HG03571 (cell line): ENCODE measurements around the gene SLC25A28.

ENCODE experiments used
- ATAC-seq: cut with Tn5 transposase; IDR thresholded peaks from one replicate; pipeline ENCODE4 v1.9.1; 2021; ENCODE audit not compliant: unreplicated experiment

Gene SLC25A28

DNA sequence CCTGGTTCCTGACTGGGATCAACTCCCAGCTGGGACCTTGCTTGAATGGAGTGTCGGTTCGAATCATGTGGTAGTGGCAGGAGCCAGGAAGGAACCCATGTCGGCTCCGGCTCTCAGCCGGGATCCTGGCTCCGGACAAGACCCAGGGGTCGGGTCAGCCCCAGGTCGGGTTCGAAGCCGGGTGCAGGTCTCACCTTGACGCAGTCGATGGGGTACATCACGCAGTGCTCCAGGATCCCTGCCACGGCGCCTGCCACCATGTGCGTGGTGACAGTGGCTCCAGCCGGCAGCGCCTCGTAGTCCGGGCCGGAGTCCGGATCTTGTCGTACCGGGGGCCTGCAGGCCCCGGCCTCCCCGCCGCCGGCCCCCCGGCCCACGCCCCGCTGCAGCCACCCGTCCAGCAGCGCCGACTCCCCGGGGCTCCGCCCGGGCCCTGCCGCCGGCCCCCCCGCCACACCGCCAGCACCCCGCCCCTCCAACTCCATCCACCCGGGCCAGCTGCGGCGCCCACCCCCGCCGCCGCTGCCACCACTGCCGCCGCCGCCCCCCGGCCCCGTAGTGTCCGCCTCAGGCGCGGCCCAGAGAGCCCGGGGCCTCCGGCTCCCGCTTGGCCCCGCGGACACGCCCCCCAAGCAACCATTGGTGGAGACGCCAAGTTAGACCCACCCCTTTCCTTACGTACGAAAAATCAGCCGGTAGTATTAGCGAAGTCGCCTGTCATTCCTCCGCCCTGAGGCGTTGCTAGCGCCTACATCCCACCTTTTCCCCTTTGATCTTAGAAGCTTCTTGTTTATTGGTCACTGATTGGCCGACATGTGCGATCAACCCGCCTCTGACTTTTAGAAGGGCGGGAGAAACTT, at the start of gene SLC25A28:
SLC25A28 (minus strand) TSS at position 589 of the 860 bp plus-strand sequence; CDS start at position 485, 104 bp downstream.
- peak; percentile 83 for ATAC-seq

DNA sequence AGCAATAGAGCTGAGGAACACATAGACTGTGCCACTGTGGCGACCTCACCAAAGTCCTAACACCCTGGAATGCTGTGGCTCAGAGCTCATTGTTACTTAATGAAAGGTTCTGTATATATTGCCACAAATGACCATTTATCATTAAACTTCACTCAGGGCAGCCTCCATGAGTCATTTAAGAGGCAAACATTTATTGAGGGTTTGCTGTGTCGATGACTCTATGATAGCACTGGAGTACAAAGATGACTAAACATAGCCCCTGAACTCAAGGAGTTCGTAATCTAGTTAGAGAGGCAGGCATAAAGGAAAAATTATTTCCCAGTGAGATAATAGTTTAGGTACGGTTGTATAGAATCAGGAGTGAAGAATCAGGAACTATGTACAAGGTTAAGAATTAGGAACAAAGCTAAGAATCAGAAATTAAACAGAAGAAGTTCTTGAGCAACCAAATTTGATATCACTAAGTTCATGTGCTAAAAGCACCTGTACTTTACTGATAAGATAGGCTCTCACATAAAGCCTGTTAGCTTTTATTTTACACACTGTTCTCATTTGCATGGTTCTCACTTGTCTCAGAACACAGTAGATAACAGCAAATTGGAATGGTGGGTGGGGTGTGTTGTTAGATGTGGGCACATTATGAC, 47.0 kb upstream of the SLC25A28 start:
- ATAC-seq: no peak

GRCh38 chr10:99665304-99665703, 45.1 kb upstream of the SLC25A28 start:
- ATAC-seq: no peak

DNA sequence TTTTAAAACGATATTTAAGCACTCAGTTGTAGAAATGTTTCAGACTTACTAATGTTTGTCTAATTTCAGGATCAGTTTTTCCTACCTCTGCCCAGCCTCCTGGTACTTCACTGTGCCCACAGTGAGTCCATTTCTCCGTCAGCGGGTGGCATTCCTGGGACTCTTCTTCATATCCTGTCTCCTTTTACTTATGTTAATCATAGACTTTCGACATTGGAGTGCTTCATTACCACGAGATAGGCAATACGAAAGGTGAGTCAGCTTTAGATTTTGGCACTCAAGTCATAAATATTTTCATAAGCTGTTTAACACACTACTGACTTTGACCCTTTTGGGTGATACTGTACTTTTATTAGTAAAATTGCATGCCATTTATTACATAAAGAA, 41.1 kb upstream of the SLC25A28 start:
- no peak for ATAC-seq

- no peak for ATAC-seq
These were observed 40.6 kb upstream of the SLC25A28 start for GRCh38 chr10:99660662-99661376.

GRCh38 chr10:99659868-99660366, 39.7 kb upstream of the SLC25A28 start:
- no peak for ATAC-seq

DNA sequence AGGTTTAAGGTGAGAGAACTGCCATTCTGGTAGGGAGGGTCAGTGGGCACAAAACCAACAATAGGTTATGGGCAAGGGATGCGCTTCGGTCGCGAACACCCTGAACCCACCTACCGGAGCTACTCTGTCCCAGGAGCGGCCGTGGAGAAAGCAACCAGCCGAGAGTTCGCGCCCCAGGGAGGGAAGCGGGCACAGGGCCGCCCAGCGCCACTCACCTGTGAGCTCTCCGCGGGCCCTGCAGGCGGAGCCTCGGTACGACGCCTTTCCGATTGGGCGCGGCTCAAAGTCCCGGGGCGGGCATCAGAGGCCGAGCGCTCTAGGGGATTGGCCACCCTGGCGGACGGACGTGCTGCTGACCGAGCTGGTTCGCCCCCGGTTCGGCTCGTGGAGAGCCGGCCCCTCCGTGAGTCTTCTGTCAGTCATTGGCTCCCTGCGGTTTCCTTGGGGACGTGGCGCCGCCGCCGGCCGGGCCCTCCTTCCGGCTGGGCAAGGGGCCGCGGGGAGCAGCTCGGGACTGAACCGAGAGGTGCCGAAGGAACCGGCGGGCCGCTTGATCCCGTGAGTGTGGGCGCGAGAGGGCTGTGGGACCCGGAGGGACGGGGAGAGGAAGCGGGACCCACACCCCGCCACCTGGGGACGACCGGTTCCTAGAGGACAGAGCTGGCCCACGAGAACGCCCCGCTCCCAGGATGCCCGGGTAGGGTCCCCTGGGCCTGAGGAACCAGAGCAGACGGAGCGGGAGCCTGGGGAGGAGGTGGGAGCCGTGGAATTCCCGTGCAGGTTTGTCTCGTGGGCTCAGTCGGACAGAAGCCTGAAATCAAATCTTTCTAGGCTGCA, 39.0 kb upstream of the SLC25A28 start, which contains the start of gene ENTPD7:
ENTPD7 (plus strand) TSS at position 479 of the 837 bp plus-strand sequence. CDS start 448 bp downstream, outside the sequence.
- ATAC-seq: peak; percentile 100

GRCh38 chr10:99658622-99659030, 38.4 kb upstream of the SLC25A28 start:
- ATAC-seq: no peak

DNA sequence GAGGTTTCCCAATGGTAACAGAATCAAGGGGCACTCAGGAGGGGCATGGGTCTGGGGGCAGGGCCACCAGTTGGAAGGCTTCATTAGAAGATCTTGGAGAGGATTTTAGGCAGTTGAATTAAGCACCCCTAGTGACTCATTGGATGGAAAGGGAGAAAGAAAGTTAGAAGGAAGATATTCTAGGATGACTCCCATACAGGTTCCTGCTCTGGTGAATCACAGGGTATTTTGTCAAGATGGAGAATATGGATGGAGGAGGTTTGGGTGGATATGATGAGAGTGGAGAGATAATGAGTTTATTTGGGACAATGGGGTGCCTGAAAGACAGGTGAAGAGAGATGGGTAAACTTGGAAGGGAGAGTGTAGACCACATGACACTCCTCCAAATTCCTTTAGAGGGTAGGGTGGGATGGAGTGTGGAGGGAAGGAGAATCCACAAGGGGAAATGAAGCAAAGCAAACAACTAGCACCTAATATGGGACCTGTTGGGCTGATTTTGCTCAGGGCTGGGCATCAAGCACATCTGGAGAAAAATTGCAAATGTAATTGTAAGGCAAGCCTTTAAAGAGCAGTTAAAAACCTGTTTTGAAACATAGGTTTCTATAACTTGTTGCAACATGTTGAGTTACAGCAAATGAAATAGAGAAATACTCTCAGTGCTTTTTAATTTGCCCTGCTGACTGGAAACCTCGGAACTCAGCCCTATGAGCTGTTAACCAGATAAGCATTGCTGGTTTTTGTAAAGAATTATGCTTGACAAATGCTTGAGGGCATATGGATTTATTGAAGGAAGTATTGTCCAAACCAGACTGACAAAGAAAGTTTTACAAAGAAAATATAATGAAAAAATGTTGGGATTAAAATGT, 36.2 kb upstream of the SLC25A28 start:
- no peak for ATAC-seq

- ATAC-seq: no peak
These were observed 34.3 kb upstream of the SLC25A28 start for GRCh38 chr10:99654390-99655175.

- ATAC-seq: no peak
These were observed 32.7 kb upstream of the SLC25A28 start for GRCh38 chr10:99652800-99653390.

- no peak for ATAC-seq
These were observed 28.5 kb upstream of the SLC25A28 start for GRCh38 chr10:99648717-99649116.

- no peak for ATAC-seq
These were observed 27.4 kb upstream of the SLC25A28 start for GRCh38 chr10:99647601-99648151.

DNA sequence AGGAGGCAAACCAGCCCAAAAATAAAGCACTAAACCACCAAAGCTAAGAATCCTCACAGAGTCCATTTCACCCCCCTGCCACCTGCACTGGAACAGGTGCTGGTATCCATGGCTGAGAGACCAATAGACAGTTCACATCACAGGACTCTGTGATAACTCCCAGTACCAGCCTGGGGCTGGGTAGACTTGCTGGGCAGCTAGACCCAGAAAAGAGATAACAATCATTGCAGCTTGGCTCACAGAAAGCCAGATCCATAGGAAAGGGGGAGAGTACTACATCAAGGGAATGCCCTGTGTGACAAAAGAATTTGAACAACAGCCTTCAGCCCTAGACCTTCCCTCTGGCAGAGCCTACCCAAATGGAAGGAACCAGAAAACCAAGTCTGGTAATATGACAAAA, 13.6 kb upstream of the SLC25A28 start:
- ATAC-seq: no peak

GRCh38 chr10:99631496-99631895, 11.3 kb upstream of the SLC25A28 start:
- no peak for ATAC-seq

DNA sequence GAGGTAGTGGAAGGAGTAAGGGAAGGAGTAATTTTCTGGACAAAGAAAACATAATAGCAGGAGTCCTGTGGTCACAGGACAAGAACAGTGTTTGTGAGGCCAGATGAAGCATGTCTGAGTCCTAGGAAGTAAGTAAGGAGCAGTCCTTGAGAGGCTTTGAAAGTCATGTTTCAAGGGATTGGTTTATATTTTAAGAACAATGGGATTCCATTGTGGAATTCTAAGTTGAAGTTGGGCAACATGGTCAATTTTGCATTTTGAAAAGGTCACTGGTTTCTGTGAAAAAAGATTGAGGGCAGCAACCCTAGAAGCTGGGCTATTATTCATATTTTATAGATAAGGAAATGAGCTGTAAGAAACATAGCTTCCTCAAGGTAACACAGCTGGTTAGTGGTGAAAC, 10.8 kb upstream of the SLC25A28 start:
- no peak for ATAC-seq

GRCh38 chr10:99630433-99630832, 10.2 kb upstream of the SLC25A28 start:
- ATAC-seq: no peak

- no peak for ATAC-seq
These were observed 9.4 kb upstream of the SLC25A28 start for GRCh38 chr10:99629625-99629978.
